NCI-H1436 (cell line): ENCODE measurements around the gene ZNF608.
A peak's percentile ranks its signal among the peaks of the same experiment; 100 is the strongest.

ENCODE experiments used
- DNase-seq: peaks from one replicate; lab custom pipeline; 2025; lab: John Stamatoyannopoulos, UW

Gene ZNF608

GRCh38 chr5:124755041-124755440 lies 8.6 kb upstream of the ZNF608 start:
- no peak for DNase-seq

- peak; percentile 62 for DNase-seq
These were observed 7.9 kb upstream of the ZNF608 start for GRCh38 chr5:124754206-124754927.

- DNase-seq = no peak
These were observed 6.6 kb upstream of the ZNF608 start for GRCh38 chr5:124752854-124753720.

GRCh38 chr5:124751031-124751430 lies 4.6 kb upstream of the ZNF608 start:
- DNase-seq = no peak

- DNase-seq = peak; percentile 93
These were observed 2.5 kb upstream of the ZNF608 start for GRCh38 chr5:124748687-124749594.

- DNase-seq = no peak
These were observed 1.6 kb upstream of the ZNF608 start for GRCh38 chr5:124747791-124748686.

- peak; percentile 85 for DNase-seq
These were observed 714 bp upstream of the ZNF608 start for GRCh38 chr5:124746916-124747790.

- DNase-seq = no peak
These were observed 1.2 kb downstream of the ZNF608 start for GRCh38 chr5:124745007-124745927.

GRCh38 chr5:124744170-124744971 lies 2.1 kb downstream of the ZNF608 start:
- no peak for DNase-seq

- no peak for DNase-seq
These were observed 2.8 kb downstream of the ZNF608 start for GRCh38 chr5:124743602-124744169.

GRCh38 chr5:124742983-124743601 lies 3.3 kb downstream of the ZNF608 start:
- no peak for DNase-seq

- DNase-seq = no peak
These were observed 3.9 kb downstream of the ZNF608 start for GRCh38 chr5:124742521-124742920.

GRCh38 chr5:124741711-124742496 lies 4.5 kb downstream of the ZNF608 start:
- DNase-seq = no peak

GRCh38 chr5:124740991-124741583 lies 5.4 kb downstream of the ZNF608 start:
- no peak for DNase-seq

GRCh38 chr5:124740071-124740470 lies 6.4 kb downstream of the ZNF608 start:
- DNase-seq = no peak

GRCh38 chr5:124739634-124740025 lies 6.8 kb downstream of the ZNF608 start:
- no peak for DNase-seq
